Activated T-cell treated with anti-CD3 and anti-CD28 coated beads for 1 hour (primary cell): ENCODE results near the gene C5AR2.
"Not testable (repeated sequence)": the region's sequence is repeated elsewhere in the genome, so short reads cannot be mapped to it uniquely, and the experiment has no call there.

Experiments
- DNase-seq: peaks from one replicate; pipeline ENCODE4 v3.0.0-alpha.2; 2020; ENCODE audit warnings: low read depth

The C5AR2 gene

GRCh38 chr19:47323872-47324271 lies 8.1 kb upstream of the C5AR2 start:
- no peak for DNase-seq

DNA sequence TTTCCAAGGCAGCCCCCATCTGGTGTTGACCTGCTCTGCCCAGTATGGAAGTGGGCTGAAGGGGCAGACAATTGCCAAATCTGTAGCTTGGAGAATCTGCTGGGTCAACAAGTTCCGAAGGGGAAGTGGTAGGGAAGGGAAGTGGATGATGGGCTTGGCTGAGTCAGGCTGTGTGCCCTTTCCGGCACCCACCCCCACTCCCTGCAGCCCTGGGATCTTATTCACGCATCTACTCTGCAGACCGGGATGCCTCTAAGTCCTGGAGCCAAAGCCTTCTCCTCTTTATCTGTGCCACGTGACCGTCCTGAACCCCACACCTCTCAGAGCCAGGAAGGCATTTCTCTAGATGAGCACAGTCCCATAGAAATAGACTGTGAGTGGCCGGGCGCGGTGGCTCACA lies 7.5 kb upstream of the C5AR2 start:
- DNase-seq, result no peak

- DNase-seq, result no peak
These were observed 1.5 kb upstream of the C5AR2 start for GRCh38 chr19:47330466-47330869.

DNA sequence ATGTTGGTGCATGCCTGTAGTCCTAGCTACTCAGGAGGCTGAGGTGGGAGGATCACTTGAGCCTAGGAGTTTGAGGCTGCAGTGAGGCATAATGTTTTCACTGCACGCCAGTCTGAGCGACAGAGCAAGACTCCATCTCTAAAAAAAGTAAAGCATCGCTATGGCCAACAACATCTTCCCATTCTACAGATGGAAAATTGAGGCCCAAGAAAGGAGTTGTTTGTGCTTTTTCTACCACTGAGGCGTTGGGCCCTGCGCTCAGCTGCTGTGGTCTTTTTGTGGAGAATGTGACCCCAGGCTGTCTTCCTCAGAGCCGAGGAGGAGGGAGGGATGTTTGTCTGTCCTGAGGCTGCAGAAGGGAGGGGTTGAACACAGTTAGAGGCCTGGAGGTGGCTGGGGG lies 485 bp upstream of the C5AR2 start:
- no peak for DNase-seq

GRCh38 chr19:47336765-47337718 lies 5.1 kb downstream of the C5AR2 start:
- DNase-seq, result not testable (repeated sequence)

DNA sequence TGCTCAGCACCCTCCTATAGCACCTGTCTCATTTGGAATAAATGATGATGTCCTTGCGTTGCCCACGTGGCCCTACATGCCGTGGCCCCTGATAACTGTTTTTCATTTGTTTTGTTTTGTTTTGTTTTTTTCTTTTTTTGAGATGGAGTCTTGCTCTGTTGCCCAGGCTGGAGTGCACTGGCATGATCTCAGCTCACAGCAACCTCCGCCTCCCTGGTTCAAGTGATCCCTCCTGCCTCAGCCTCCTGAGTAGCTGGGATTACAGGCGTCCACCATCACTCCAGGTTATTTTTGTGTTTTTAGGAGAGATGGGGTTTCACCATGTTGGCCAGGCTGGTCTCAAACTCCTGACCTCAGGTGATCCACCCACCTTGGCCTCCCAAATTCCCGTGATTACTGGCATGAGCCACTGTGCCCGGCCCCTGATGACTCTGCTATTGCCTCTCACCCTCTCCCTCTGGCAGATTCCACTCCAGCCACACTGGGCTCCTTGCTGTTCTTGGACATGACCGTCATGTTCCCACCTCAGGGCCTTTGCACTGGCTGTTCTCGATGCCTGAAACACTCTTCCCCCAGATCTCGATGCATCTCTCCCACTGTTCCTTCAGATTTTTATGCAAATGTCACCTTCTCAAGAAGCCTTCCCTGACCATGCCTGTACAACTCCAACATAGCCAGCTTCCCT lies 7.4 kb downstream of the C5AR2 start:
- DNase-seq, result no peak

DNA sequence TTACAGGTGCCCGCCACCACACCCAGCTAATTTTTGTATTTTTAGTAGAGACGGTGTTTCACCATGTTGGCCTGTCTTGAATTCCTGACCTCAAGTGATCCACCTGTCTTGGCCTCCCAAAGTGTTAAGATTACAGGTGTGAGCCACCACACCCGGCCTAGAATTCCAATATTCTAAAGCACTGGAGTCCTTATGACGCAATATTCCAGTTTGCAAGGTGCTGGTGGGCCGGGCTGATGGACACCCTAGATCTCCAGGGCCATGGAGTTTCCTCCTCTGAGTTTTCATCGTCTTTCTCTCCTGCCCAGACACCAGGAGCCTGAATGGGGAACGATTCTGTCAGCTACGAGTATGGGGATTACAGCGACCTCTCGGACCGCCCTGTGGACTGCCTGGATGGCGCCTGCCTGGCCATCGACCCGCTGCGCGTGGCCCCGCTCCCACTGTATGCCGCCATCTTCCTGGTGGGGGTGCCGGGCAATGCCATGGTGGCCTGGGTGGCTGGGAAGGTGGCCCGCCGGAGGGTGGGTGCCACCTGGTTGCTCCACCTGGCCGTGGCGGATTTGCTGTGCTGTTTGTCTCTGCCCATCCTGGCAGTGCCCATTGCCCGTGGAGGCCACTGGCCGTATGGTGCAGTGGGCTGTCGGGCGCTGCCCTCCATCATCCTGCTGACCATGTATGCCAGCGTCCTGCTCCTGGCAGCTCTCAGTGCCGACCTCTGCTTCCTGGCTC lies 8.7 kb downstream of the C5AR2 start:
- no peak for DNase-seq

GRCh38 chr19:47341734-47342133 lies 9.8 kb downstream of the C5AR2 start:
- DNase-seq, result no peak

DNA sequence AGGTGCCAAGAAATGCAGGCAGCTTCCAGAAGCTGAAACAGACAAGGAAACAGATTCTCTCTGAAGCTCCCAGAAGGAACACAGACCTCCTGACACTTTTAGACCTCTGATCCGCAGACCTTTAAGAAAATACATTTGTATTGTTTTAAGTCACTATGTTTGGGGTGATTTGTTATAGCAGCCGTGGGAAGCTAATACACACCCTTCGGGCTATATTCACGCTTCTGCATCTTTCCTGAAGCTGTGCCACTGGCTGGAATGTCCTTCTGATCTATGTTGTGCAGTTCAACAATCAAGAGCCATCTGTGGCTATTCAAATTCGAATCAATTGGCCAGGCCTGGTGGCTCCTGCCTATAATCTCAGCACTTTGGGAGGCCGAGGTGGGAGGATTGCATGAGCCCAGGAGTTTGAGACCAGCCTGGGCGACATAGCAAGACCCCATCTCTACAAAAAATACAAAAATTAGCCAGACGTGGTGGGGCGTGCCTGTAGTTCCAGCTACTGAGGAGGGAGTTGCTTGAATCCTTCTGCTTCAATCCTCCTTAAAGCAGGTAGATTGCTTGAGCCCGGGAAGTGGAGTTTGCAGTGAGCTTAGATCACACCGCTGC lies 11.3 kb downstream of the C5AR2 start:
- DNase-seq, result no peak

GRCh38 chr19:47344425-47344824 lies 12.4 kb downstream of the C5AR2 start:
- DNase-seq, result no peak

DNA sequence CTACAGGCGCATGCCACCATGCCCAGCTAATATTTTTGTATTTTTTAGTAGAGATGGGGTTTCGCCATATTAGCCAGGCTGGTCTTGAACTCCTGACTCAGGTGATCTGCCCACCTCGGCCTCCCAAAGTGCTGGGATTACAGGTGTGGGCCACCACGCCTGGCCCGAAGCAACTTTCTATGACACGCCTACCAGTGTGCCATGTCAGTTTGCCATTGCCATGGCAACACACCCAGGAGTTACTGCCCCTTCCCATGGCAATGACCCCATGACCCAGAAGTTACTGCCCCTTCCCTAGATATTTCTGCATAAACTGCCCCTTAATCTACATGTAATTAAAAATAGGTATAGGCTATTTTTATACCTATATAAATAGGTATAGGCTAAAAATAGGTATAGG lies 14.0 kb downstream of the C5AR2 start:
- not testable (repeated sequence) for DNase-seq

DNA sequence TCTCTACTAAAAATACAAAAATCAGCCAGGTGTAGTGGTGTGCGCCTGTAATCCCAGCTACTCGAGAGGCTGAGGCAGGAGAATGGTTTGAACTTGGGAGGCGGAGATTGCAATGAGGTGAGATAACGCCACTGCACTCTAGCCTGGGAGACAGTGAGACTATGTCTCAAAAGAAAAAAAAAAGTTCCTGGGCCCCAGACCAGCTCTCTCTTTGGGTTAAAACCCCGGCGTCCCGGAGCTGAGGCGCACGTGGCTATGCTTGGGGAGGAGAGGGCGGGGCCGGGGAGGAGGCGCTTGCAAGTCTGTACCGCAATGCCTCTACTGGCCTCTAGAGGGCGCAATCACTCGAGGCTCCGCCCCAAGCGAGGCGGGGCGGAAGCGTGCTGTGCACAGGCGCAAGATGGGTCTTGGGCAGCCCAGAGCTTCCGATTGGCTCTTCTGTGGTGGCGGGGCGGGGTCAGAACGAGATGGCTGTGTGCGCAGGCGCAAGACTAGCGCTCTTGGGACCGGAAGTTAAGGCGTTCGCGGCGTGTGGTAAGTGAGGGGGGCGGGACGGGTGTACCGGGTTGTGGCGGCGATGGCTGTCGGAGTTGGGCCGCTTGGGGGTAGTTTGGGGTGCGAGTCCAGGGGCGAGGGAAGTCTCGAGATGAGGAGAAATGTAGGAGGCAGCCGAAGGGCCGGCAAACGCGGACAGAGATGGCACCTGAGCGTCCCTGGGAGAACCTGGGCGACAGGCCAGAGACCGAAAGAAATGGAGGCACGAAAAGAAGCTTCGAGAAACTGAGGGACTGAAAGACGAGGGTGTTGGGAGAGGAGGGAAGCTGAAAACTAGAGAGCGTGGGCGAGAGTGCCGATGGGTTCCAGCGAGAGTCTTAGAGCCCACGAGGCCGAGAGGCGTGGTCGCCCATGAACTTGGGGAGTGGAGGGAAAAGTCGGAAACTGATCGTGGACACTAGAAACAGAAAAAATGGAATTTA lies 17.1 kb downstream of the C5AR2 start, which contains the start of gene DHX34:
DHX34 (plus strand) TSS at position 497 of the 977 bp plus-strand sequence. CDS start 3,716 bp downstream, outside the sequence.
- DNase-seq, result peak; percentile 98

- no peak for DNase-seq
These were observed 18.7 kb downstream of the C5AR2 start for GRCh38 chr19:47350630-47351029.

- no peak for DNase-seq
These were observed 19.6 kb downstream of the C5AR2 start for GRCh38 chr19:47351548-47351947.

DNA sequence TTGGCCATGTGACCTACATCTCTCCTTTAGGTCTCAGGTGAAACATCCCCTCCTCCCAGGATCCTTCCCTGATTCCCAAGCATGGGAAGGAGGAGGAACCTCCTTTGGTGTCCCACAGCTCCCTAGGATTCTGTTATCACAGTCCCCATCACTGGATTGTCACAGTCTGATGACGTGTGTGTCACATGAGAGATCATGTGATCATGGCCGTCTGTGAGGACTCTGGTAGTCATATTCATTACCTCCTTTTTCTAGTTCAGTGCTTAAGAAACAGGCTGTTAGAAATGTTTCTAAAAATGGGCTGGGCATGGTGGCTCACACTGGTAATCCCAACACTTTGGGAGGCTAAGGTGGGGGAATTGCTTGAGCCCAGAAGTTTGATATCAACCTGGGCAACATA lies 20.1 kb downstream of the C5AR2 start:
- no peak for DNase-seq

DNA sequence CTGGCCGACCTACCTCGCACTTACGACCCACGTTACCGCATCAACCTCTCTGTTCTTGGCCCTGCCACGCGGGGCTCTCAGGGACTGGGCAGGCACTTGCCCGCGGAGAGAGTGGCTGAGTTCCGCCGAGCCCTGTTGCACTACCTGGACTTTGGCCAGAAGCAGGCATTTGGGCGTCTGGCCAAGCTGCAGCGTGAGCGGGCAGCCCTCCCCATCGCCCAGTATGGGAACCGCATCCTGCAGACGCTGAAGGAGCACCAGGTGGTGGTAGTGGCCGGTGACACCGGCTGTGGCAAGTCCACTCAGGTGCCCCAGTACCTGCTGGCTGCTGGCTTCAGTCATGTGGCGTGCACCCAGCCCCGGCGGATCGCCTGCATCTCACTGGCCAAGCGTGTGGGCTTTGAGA lies 21.3 kb downstream of the C5AR2 start:
- no peak for DNase-seq

- no peak for DNase-seq
These were observed 24.9 kb downstream of the C5AR2 start for GRCh38 chr19:47356900-47357299.

DNA sequence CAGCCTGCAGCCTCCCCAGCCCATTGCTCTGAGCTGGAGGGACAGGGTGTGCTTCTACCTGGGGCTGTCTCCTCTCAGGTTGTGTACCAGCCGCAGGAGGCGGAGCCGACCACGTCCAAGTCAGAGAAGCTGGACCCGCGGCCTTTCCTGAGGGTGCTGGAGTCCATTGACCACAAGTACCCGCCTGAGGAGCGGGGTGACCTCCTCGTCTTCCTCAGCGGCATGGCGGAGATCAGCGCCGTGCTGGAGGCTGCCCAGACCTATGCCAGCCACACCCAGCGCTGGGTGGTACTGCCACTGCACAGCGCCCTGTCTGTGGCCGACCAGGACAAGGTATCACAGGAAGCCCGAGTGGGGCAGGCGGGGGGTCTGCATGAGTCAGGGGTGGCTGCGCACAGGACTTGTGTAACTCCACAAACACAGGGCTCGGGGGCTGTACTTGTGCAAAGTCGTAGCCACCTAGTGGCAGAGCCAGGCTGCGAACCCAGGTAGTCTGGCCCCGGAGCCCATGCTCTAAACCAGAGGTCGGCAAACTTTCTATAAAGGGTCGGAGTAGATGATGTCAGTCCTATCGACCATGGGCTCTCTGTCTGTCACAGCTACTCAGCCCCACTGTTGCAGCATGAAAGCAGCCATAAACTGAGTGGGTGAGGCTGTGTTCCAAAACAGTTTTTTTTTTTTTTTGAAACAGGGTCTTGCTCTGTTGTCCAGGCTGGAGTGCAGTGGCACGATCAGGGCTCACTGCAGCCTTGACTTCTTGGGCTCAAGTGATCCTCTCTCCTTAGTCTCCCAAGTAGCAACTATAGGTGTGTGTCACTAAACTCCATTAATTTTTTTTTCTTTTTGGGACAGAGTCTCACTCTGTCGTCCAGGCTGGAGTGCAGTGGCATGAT lies 26.1 kb downstream of the C5AR2 start:
- no peak for DNase-seq

GRCh38 chr19:47358936-47359335 lies 27.0 kb downstream of the C5AR2 start:
- DNase-seq, result no peak

- DNase-seq, result no peak
These were observed 30.3 kb downstream of the C5AR2 start for GRCh38 chr19:47362321-47362720.
